K562 (cell line): ENCODE results near the gene GUK1. TPM values are rescaled to one million over a fixed set of nuclear protein-coding genes. Genes with fewer than 3 reads are reported as not detected.
A peak's percentile ranks its signal among the peaks of the same experiment; 100 is the strongest.

Source experiments
- AFF4 ChIP-seq: sonication (generic); formaldehyde crosslinking; IDR thresholded peaks from 2 replicates; pipeline ENCODE4 v1.8.0; 2023; ENCODE audit warnings: mild to moderate bottlenecking, missing genetic modification reagents
- BCOR ChIP-seq: fragments of 450-650 bp; IDR thresholded peaks from 2 replicates; pipeline ENCODE4 v1.6.1; 2016
- EP300 ChIP-seq: IDR thresholded peaks from 2 replicates; pipeline ENCODE4 v1.6.1; 2012; ENCODE audit warnings: low read length, improper control_type of control experiment
- EP400 ChIP-seq: fragments of 450-650 bp; IDR thresholded peaks from 2 replicates; pipeline ENCODE4 v1.6.1; 2017; ENCODE audit warnings: antibody characterized with exemption, mild to moderate bottlenecking, moderate library complexity
- MAZ ChIP-seq, 2 experiments: fragments of 450-650 bp in 1 of 2; sonication (generic) in 1 of 2; formaldehyde crosslinking; IDR thresholded peaks in 1 of 2; conservative IDR thresholded peaks in 1 of 2; 2 replicates each; pipeline versions ENCODE4 v1.4.0 to v1.5.0; 2020; ENCODE audit warnings: mild to moderate bottlenecking in 1 of 2, missing genetic modification reagents in 1 of 2
- MEIS2 ChIP-seq: fragments of 450-650 bp; IDR thresholded peaks from 2 replicates; pipeline ENCODE4 v1.6.1; 2014; ENCODE audit warnings: mild to moderate bottlenecking; ENCODE audit not compliant: partially characterized antibody
- NR4A1 ChIP-seq, 2 experiments: fragments of 250-450 bp in 1 of 2; fragments of 450-650 bp in 1 of 2; sonication (Bioruptor Pico) in 1 of 2; IDR thresholded peaks; 2 replicates each; pipeline versions ENCODE4 v1.4.0 to v1.6.1; 2016 to 2020; ENCODE audit warnings: mild to moderate bottlenecking in 2 of 2, missing compliant biosample characterization in 1 of 2, missing genetic modification characterization in 1 of 2, moderate library complexity in 1 of 2
- PHTF2 ChIP-seq: fragments of 250-450 bp; sonication (Bioruptor Pico); IDR thresholded peaks from 2 replicates; pipeline ENCODE4 v1.5.0; 2021; ENCODE audit warnings: mild to moderate bottlenecking
- RNF219 ChIP-seq: fragments of 250-450 bp; sonication (Bioruptor Pico); IDR thresholded peaks from 2 replicates; pipeline ENCODE4 v1.5.0; 2022; ENCODE audit warnings: mild to moderate bottlenecking
- ZNF316 ChIP-seq: fragments of 450-650 bp; IDR thresholded peaks from 2 replicates; pipeline ENCODE4 v1.6.1; 2016
- ZNF407 ChIP-seq: fragments of 450-650 bp; IDR thresholded peaks from 2 replicates; pipeline ENCODE4 v1.6.1; 2016; ENCODE audit warnings: low read depth
- ZNF766 ChIP-seq: fragments of 200-800 bp; sonication (Bioruptor generic); conservative IDR thresholded peaks from 2 replicates; pipeline ENCODE4 v1.6.1; 2016; ENCODE audit warnings: missing genetic modification characterization, missing compliant biosample characterization
- polyA plus RNA-seq, 8 experiments: library from polyadenylated mRNA; depleted of rRNA in 4 of 8; stranded (reverse) in 5 of 8; unstranded in 3 of 8; fragments of >200 nt; fragmentation: Nextera tagmentation in 2 of 8; fragmentation: Illumina TruSeq in 1 of 8; extraction: Ambion mirVana in 2 of 8; extraction: Trizol in 1 of 8; gene quantifications; 2 replicates each; pipeline versions ENCODE4 v1.2.1 to v1.2.3, GENCODE V29; 2011 to 2014; ENCODE audit warnings: inconsistent platforms in 1 of 8, missing spikeins in 1 of 8
- total RNA-seq, 7 experiments: library from RNA; depleted of rRNA in 6 of 7; stranded (reverse); fragments of >200 nt in 6 of 7; fragmentation: Illumina TruSeq in 2 of 7; extraction: Trizol in 2 of 7; gene quantifications; 2 replicates each; pipeline versions ENCODE4 v1.2.1 to v1.2.3, GENCODE V29; 2011 to 2021; ENCODE audit warnings: low replicate concordance in 1 of 7

Gene GUK1
- total and polyA plus RNA-seq, 9 of the 15 experiments (the other 6 are each of a cell fraction or from before 2014, with no cell fraction given) = 7.0 to 331 (median 132) TPM

GRCh38 chr1:228166170-228166936 lies 26.3 kb downstream of the GUK1 start (continued):
- TF ChIP-seq EP400 (peak; percentile 8; the same call in 1 of the 2 replicates), AFF4 (CRISPR knock-in tag) (peak; percentile 15; the same call in 1 of the 2 replicates), BCOR (0 out of 2 replicates have a peak, but pooled peaks have one; percentile 28), ZNF407 (no peak), ZNF316 (no peak), NR4A1 (CRISPR knock-in tag; IDR thresholded peaks at IDR 0.05) (no peak), NR4A1 (tag; IDR thresholded peaks at IDR 0.05) (peak; percentile 71), ZNF766 (CRISPR knock-in tag) (peak; percentile 59; the same call in 1 of the 2 replicates), MAZ (CRISPR knock-in tag; conservative IDR thresholded peaks at IDR 0.05 in 1 of 2, IDR thresholded peaks at IDR 0.05 in 1 of 2) (peak; percentile 10 to 64; a peak in 2 of 4 replicates), EP300 (peak; percentile 5; the same call in 1 of the 2 replicates), RNF219 (no peak), MEIS2 (peak; percentile 94), PHTF2 (CRISPR knock-in tag) (no peak)
